ENCODE measurements around the gene TEX54.
A peak's percentile ranks its signal among the peaks of the same experiment; 100 is the strongest.

DNA sequence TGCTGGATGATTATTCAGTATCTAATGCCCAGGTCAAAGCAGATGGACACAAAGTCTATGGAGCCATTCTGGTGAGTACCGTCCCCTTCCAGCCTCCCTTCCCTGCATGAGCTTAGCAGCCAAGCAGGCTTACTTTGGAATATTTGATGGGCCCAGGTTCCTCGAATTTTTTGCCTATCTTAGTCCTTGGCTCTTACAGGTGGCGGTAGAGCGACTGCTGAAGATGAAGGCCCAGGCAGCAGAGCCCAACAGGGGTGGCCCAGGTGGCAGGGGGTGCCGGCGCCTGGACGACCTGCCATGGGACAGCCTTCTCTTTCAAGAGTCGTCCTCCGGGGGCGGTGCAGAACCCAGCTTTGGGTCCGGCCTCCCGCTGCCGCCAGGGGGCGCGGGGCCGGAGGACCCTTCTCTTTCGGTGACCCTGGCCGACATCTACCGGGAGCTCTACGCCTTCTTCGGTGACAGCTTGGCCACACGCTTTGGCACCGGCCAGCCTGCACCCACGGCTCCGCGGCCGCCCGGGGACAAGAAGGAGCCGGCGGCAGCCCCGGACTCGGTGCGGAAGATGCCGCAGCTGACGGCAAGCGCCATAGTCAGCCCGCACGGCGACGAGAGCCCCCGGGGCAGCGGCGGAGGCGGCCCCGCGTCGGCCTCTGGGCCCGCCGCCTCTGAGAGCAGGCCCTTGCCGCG lies 46.2 kb downstream of the TEX54 start:
- TF ChIP-seq POLR2A (IDR thresholded peaks at IDR 0.05; ENCODE audit: low read depth, low read length) (no peak), TAF1 (IDR thresholded peaks at IDR 0.05; ENCODE audit: borderline replicate concordance, low read depth, low read length) (0 out of 2 replicates have a peak, but pooled peaks have one; percentile 29), POLR2AphosphoS5 (IDR thresholded peaks at IDR 0.05; ENCODE audit: low read depth, low read length) (no peak)

Data from GM12892 (cell line).